CD4-positive, alpha-beta T cell (primary cell): Measurements from ENCODE around the gene GMPPA. TPM values are rescaled to one million over a fixed set of nuclear protein-coding genes. Genes with fewer than 3 reads are reported as not detected.

Experiments
- ATAC-seq: fragments of 200-7000 bp; cut with Tn5 transposase; one replicate; pipeline ENCODE4 v1.10.0; 2022; ENCODE audit warnings: mild to moderate bottlenecking; ENCODE audit not compliant: poor library complexity
- CTCF ChIA-PET: fragments of 350-600 bp; sonication (Branson Sonifier 250); formaldehyde crosslinking; loops from one replicate; lab custom pipeline; 2021; ENCODE audit warnings: antibody characterized with exemption, inconsistent platforms; lab: Charles Lee
- POLR2A ChIA-PET: fragments of 350-600 bp; sonication (Branson Sonifier 250); formaldehyde crosslinking; loops from one replicate; lab custom pipeline; 2021; ENCODE audit warnings: antibody characterized with exemption, inconsistent platforms; lab: Charles Lee
- DNase-seq, 14 experiments: peaks; one replicate each; pipeline ENCODE4 v3.0.0-alpha.2; 2013 to 2020; ENCODE audit warnings: mixed read lengths in 2 of 14
- H3K27ac ChIP-seq, 2 donors: one replicate each; pipeline versions ENCODE4 v1.5.1 to v1.7.0; 2013; ENCODE audit warnings: low read length in 2 of 2, low read depth in 1 of 2, mild to moderate bottlenecking in 1 of 2
- H3K27me3 ChIP-seq, 2 experiments: 1 replicate in 1 of 2; 2 replicates in 1 of 2; pipeline versions ENCODE4 v1.6.1 to v1.7.0; 2013; ENCODE audit warnings: low read length in 2 of 2, control low read depth in 1 of 2, mild to moderate bottlenecking in 1 of 2, moderate library complexity in 1 of 2; ENCODE audit not compliant: insufficient read depth in 2 of 2, control insufficient read depth in 1 of 2
- H3K36me3 ChIP-seq: one replicate; pipeline ENCODE4 v1.6.1; 2013; ENCODE audit warnings: low read length, control low read depth; ENCODE audit not compliant: insufficient read depth
- H3K4me1 ChIP-seq: one replicate; pipeline ENCODE4 v1.6.1; 2013; ENCODE audit warnings: low read length, control low read depth; ENCODE audit not compliant: insufficient read depth
- H3K4me3 ChIP-seq: one replicate; pipeline ENCODE4 v1.5.1; 2013; ENCODE audit warnings: mild to moderate bottlenecking, low read length, moderate library complexity
- H3K9me3 ChIP-seq, 2 experiments: 1 replicate in 1 of 2; 2 replicates in 1 of 2; pipeline versions ENCODE4 v1.6.1 to v1.7.0; 2013; ENCODE audit warnings: low read length in 2 of 2, mild to moderate bottlenecking in 2 of 2, control low read depth in 1 of 2, moderate library complexity in 1 of 2; ENCODE audit not compliant: control insufficient read depth in 1 of 2, insufficient read depth in 1 of 2
- H3K27ac Mint-ChIP-seq: one replicate; pipeline ENCODE4 v1.8.0; 2020; ENCODE audit warnings: mixed read lengths
- H3K27me3 Mint-ChIP-seq: one replicate; pipeline ENCODE4 v1.8.0; 2021; ENCODE audit warnings: mixed read lengths
- H3K36me3 Mint-ChIP-seq: one replicate; pipeline ENCODE4 v1.8.0; 2021; ENCODE audit warnings: low read depth, mixed read lengths
- H3K4me1 Mint-ChIP-seq: one replicate; pipeline ENCODE4 v1.8.0; 2021; ENCODE audit warnings: low read depth, mixed read lengths
- H3K4me3 Mint-ChIP-seq: one replicate; pipeline ENCODE4 v1.8.0; 2020; ENCODE audit warnings: mild to moderate bottlenecking, mixed read lengths
- H3K9me3 Mint-ChIP-seq: one replicate; pipeline ENCODE4 v1.8.0; 2020; ENCODE audit warnings: mixed read lengths
- intact Hi-C, 2 experiments: fragments of 100-400 bp; cut with DNase I in 1 of 2; cut with micrococcal nuclease in 1 of 2; formaldehyde crosslinking; loops; one replicate each; pipeline versions ENCODE4 v1.15.1 to v1.9.0; 2023 to 2025; cut with DNase I, micrococcal nuclease
- total RNA-seq, 174 experiments: library from RNA in 2 of 174; stranded (reverse) in 2 of 174; gene quantifications; one replicate each; pipeline ENCODE4 v1.2.3 and lab custom pipeline; 2021 to 2026
- TF ChIP-seq, protein P1 (sequence below): fragments of 200-600 bp; IDR thresholded peaks from one replicate; pipeline ENCODE4 v1.8.0; 2022; ENCODE audit warnings: antibody characterized with exemption, mild to moderate bottlenecking

The GMPPA gene
- total RNA-seq, 2 experiments from 2014 or later = 13.3 to 14.4 TPM

DNA sequence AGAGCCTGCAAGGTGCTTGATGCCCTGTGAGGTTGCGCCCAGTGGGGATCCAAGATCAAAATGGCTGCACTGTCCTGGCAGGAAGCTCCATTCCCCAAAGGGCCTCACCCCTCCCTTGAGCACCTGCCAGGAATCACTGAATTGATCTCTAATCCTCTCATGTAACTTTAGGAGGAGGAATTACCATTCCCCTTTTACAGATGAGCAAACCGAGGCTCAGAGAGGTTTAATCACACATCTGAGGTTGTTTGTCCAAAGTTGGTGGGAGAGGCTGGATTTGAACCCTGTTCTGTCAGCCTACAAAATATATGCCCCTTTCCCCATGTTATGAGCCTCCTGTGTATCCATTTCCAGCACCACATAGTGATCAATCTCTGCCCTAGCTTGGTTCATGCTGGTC lies 26.1 kb downstream of the GMPPA start:
- ChIA-PET POLR2A (no interaction called here), CTCF (no interaction called here)
- peaks cover 0 to 6% of the 10 kb centered on the region in 2 experiments for H3K9me3 ChIP-seq
- no peak overlapping the region for H3K4me3 ChIP-seq
- no peak overlapping the region for H3K27ac ChIP-seq
- H3K4me1 ChIP-seq = peaks cover 20% of the 10 kb centered on the region
- H3K9me3 Mint-ChIP-seq = no peaks in the 10 kb centered on the region
- ATAC-seq (no peak), DNase-seq (no peak)
- no peaks in the 10 kb centered on the region for H3K36me3 Mint-ChIP-seq
- intact Hi-C loops = no loop called here
- TF ChIP-seq, protein P1, sequence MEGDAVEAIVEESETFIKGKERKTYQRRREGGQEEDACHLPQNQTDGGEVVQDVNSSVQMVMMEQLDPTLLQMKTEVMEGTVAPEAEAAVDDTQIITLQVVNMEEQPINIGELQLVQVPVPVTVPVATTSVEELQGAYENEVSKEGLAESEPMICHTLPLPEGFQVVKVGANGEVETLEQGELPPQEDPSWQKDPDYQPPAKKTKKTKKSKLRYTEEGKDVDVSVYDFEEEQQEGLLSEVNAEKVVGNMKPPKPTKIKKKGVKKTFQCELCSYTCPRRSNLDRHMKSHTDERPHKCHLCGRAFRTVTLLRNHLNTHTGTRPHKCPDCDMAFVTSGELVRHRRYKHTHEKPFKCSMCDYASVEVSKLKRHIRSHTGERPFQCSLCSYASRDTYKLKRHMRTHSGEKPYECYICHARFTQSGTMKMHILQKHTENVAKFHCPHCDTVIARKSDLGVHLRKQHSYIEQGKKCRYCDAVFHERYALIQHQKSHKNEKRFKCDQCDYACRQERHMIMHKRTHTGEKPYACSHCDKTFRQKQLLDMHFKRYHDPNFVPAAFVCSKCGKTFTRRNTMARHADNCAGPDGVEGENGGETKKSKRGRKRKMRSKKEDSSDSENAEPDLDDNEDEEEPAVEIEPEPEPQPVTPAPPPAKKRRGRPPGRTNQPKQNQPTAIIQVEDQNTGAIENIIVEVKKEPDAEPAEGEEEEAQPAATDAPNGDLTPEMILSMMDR = no peak
- H3K4me1 Mint-ChIP-seq = peaks cover 20% of the 10 kb centered on the region
- peaks cover 91% of the 10 kb centered on the region for H3K27me3 Mint-ChIP-seq
- peaks cover 73 to 93% of the 10 kb centered on the region in 2 experiments for H3K27me3 ChIP-seq
- no peaks in the 10 kb centered on the region for H3K36me3 ChIP-seq
- H3K4me3 Mint-ChIP-seq = no peak overlapping the region
- H3K27ac Mint-ChIP-seq = no peak overlapping the region

DNA sequence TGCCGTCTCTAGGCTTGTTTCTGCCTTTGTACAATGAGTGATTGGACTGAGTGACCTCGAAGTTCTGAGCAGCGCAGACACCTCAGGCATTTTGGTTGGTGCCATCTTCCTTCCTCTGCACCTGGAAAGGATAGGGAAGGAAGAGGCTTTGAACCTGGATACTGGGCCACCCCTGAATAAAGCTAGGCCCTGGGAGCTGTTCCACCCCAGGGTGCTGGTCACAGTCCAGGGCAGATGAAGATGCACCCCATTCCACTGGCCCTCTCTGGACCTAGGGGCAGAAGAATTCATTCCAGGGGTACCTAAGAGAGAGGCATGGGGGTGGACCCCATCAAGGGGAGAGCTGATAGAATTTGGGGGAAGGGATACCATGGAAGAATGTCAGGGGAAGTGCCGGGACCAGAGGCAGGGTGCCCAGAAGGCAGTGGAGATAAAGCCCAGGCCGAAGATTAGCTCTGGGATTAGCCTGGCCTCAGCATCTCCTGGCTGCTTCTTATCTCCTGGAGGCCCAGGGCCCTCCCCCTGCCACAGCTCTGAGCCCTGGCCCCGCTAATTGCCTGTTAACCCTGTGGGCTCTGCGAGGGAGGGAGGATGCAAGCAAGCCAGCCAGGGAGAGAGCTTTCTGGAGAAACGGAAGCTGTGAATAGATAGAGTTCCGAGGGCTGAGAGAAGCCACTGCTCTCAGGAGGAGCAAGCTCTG lies 27.0 kb downstream of the GMPPA start:
- ATAC-seq = no peak
- Histone ChIP-seq H3K4me1 (peaks cover 23% of the 10 kb centered on the region), H3K9me3 (peaks cover 0 to 6% of the 10 kb centered on the region in 2 experiments), H3K4me3 (no peak overlapping the region), H3K27ac (no peak overlapping the region), H3K36me3 (no peaks in the 10 kb centered on the region), H3K27me3 (peaks cover 74 to 88% of the 10 kb centered on the region in 2 experiments)
- intact Hi-C loops = no loop called here
- POLR2A ChIA-PET = no interaction called here
- H3K36me3 Mint-ChIP-seq = no peaks in the 10 kb centered on the region
- DNase-seq = no peak
- TF ChIP-seq, protein P1 = no peak
- CTCF ChIA-PET = interaction anchor here (0.9 kb wide), 1 partner anchor 123 kb away, joined by 3 read pairs; no protein-coding TSS in a partner anchor
- H3K27ac Mint-ChIP-seq = no peak overlapping the region
- no peak overlapping the region for H3K4me3 Mint-ChIP-seq
- peaks cover 92% of the 10 kb centered on the region for H3K27me3 Mint-ChIP-seq
- no peaks in the 10 kb centered on the region for H3K9me3 Mint-ChIP-seq
- H3K4me1 Mint-ChIP-seq = peaks cover 20% of the 10 kb centered on the region

DNA sequence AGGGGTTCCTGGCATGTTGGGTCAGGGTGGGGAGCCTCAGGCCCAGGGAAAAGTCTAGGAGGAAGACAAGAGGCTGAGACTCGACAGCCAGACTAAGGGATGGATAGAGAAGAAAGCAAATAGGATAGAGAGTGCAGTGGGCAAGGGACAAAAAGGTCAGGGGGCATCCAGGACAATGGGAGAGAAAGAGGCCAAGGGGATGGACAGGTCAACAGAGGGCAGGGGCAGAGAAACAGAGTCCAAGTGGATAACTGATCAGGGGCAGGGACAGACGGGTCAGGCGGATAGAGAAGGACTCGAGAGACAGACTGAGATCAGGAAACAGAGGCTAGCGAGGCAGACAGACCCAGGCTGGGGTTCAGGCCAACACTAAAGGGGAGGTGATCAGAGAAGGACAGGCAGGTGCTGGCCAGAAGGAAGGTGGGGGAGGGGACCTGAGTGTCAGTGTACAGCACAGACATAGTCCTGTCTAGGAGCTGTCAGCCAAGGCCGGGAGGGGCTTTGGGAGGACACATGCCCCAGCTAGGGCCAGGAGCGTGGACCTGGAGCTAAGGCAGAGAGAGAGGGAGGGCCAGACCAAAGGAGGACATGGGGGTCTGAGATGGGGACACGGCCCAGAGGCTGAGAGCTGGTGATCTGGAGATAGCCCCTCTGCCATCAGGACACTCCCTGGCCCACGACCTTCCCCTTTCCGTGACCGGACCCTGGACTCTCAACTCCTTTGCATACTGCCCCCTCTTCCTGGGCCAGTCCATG lies 27.8 kb downstream of the GMPPA start:
- ChIA-PET POLR2A (no interaction called here), CTCF (interaction anchor here (0.9 to 1.8 kb wide), 2 partner anchors 123 to 124 kb away, joined by 3 to 4 read pairs; no protein-coding TSS in a partner anchor)
- intact Hi-C loops = no loop called here
- no peak overlapping the region for H3K27ac Mint-ChIP-seq
- Histone ChIP-seq H3K9me3 (peaks cover 0 to 1% of the 10 kb centered on the region in 2 experiments), H3K4me1 (peaks cover 19% of the 10 kb centered on the region), H3K36me3 (no peaks in the 10 kb centered on the region), H3K27me3 (peaks cover 67 to 81% of the 10 kb centered on the region in 2 experiments), H3K27ac (no peak overlapping the region), H3K4me3 (no peak overlapping the region)
- TF ChIP-seq, protein P1 = no peak
- ATAC-seq (no peak), DNase-seq (no peak)
- peaks cover 14% of the 10 kb centered on the region for H3K4me1 Mint-ChIP-seq
- no peaks in the 10 kb centered on the region for H3K9me3 Mint-ChIP-seq
- no peak overlapping the region for H3K4me3 Mint-ChIP-seq
- peaks cover 92% of the 10 kb centered on the region for H3K27me3 Mint-ChIP-seq
- no peaks in the 10 kb centered on the region for H3K36me3 Mint-ChIP-seq
